Body of pancreas (tissue), 4 donors: Measurements from ENCODE around the gene FNDC5. TPM values are rescaled to one million over a fixed set of nuclear protein-coding genes. Genes with fewer than 3 reads are reported as not detected.
A peak's percentile ranks its signal among the peaks of the same experiment; 100 is the strongest.

Experiments
- ATAC-seq: fragments of 150-250 bp; one replicate; pipeline ENCODE4 v1.9.1; 2016
- DNase-seq, 4 donors: peaks; one replicate each; pipeline ENCODE4 v3.0.0-alpha.2; 2019
- H3K27ac ChIP-seq, 4 donors: fragments of 200-600 bp; sonication (generic); 1 replicate in 3 of 4; 2 replicates in 1 of 4; pipeline versions ENCODE4 v1.5.1 to v1.6.1; 2016 to 2019; ENCODE audit warnings: mild to moderate bottlenecking in 1 of 4, mixed read lengths in 1 of 4, moderate library complexity in 1 of 4
- H3K27me3 ChIP-seq, 2 donors: fragments of 200-600 bp; sonication (generic); one replicate each; pipeline ENCODE4 v1.6.0; 2016; ENCODE audit warnings: mild to moderate bottlenecking in 1 of 2
- H3K36me3 ChIP-seq, 2 donors: fragments of 200-600 bp; sonication (generic); replicated peaks in 1 of 2; 2 replicates each; pipeline ENCODE4 v1.5.1; 2016; ENCODE audit warnings: low read depth in 2 of 2; ENCODE audit not compliant: insufficient read depth in 1 of 2
- H3K4me1 ChIP-seq: fragments of 200-600 bp; sonication (generic); one replicate; pipeline ENCODE4 v1.6.0; 2016
- H3K4me3 ChIP-seq, 2 donors: fragments of 200-600 bp; sonication (generic); 1 replicate in 1 of 2; 2 replicates in 1 of 2; pipeline ENCODE4 v1.5.1; 2016 to 2019
- H3K9me3 ChIP-seq, 3 donors: fragments of 200-600 bp; sonication (generic); 1 replicate in 2 of 3; 2 replicates in 1 of 3; pipeline ENCODE4 v1.5.1; 2016
- CTCF ChIP-seq, 7 experiments: fragments of 450-650 bp in 4 of 7; fragments of 200-600 bp in 3 of 7; sonication (generic) in 3 of 7; IDR thresholded peaks; one replicate each; pipeline ENCODE4 v1.5.1; 2016 to 2019; ENCODE audit warnings: antibody characterized with exemption in 7 of 7
- POLR2A ChIP-seq, 3 donors: fragments of 450-650 bp; IDR thresholded peaks; one replicate each; pipeline ENCODE4 v1.6.1; 2016; ENCODE audit warnings: antibody characterized with exemption in 3 of 3, mild to moderate bottlenecking in 2 of 3
- WGBS, 2 donors: methylation state at CpG; one replicate each; pipeline ENCODE4 v1.1.5; 2017; 5-methylcytosine and 5-hydroxymethylcytosine counted together
- intact Hi-C: fragments of 100-400 bp; cut with DNase I; formaldehyde crosslinking; loops from one replicate; pipeline ENCODE4 v1.15.1; 2023
- total RNA-seq, 2 donors: library from RNA; depleted of rRNA; stranded (reverse); fragments of >200 nt; gene quantifications; one replicate each; pipeline ENCODE4 v1.1.0, GENCODE V29; 2016

FNDC5 gene
- total RNA-seq, 2 donors from 2014 or later, result not detected

GRCh38 chr1:32888677-32889420, 18.1 kb upstream of the FNDC5 start:
- Histone ChIP-seq H3K36me3 (no peaks in the 10 kb centered on the region), H3K4me3 (no peak overlapping the region), H3K27ac (no peak overlapping the region), H3K27me3 (peaks cover 0 to 14% of the 10 kb centered on the region in 2 donors), H3K9me3 (no peaks in the 10 kb centered on the region), H3K4me1 (peaks cover 24% of the 10 kb centered on the region)
- TF ChIP-seq CTCF (IDR thresholded peaks at IDR 0.05) (no peak), POLR2A (IDR thresholded peaks at IDR 0.05) (no peak)
- intact Hi-C loops, result no loop called here
- no peak for DNase-seq
- no peak for ATAC-seq
- 82 to 84% methylated on average over 22 of the region's 24 CpGs for WGBS, 2 donors

- H3K9me3 ChIP-seq, result no peaks in the 10 kb centered on the region
- DNase-seq (no peak), ATAC-seq (no peak)
- no peaks in the 10 kb centered on the region for H3K36me3 ChIP-seq
- WGBS, 2 donors, result 32 to 49% methylated on average over 3 of the region's 3 CpGs
- intact Hi-C loops, result no loop called here
- no peak for TF ChIP-seq POLR2A (IDR thresholded peaks at IDR 0.05)
- H3K4me1 ChIP-seq, result peaks cover 16% of the 10 kb centered on the region
- H3K27me3 ChIP-seq, result peaks cover 0 to 14% of the 10 kb centered on the region in 2 donors
- H3K27ac ChIP-seq, result no peak overlapping the region
- no peak overlapping the region for H3K4me3 ChIP-seq
Measured at GRCh38 chr1:32888134-32888533, 17.4 kb upstream of the FNDC5 start.

GRCh38 chr1:32887623-32888022, 16.9 kb upstream of the FNDC5 start:
- TF ChIP-seq POLR2A (IDR thresholded peaks at IDR 0.05), result no peak
- TF ChIP-seq CTCF (IDR thresholded peaks at IDR 0.05), result no peak
- Histone ChIP-seq H3K27ac (no peak overlapping the region), H3K4me3 (no peak overlapping the region), H3K36me3 (no peaks in the 10 kb centered on the region), H3K27me3 (peaks cover 0 to 14% of the 10 kb centered on the region in 2 donors), H3K9me3 (no peaks in the 10 kb centered on the region), H3K4me1 (peaks cover 11% of the 10 kb centered on the region)
- DNase-seq, result no peak
- ATAC-seq, result no peak
- intact Hi-C loops, result no loop called here
- 61 to 67% methylated on average over 12 of the region's 12 CpGs for WGBS, 2 donors

GRCh38 chr1:32886828-32887414, 16.2 kb upstream of the FNDC5 start:
- H3K9me3 ChIP-seq, result no peaks in the 10 kb centered on the region
- H3K27me3 ChIP-seq, result peaks cover 0 to 14% of the 10 kb centered on the region in 2 donors
- H3K27ac ChIP-seq, result no peak overlapping the region
- DNase-seq (no peak), ATAC-seq (no peak)
- no peak overlapping the region for H3K4me3 ChIP-seq
- peaks cover 14% of the 10 kb centered on the region for H3K4me1 ChIP-seq
- H3K36me3 ChIP-seq, result no peaks in the 10 kb centered on the region
- 30 to 40% methylated on average over 18 to 19 of the region's 19 CpGs for WGBS, 2 donors
- intact Hi-C loops, result no loop called here
- TF ChIP-seq CTCF (IDR thresholded peaks at IDR 0.05), result no peak

- no peak within 1 kb of the TSS for H3K4me3 ChIP-seq
- ATAC-seq (peak; percentile 76), DNase-seq (peak; percentile 63 to 78 (median 66))
- peaks cover 21% of the 10 kb centered on the region for H3K4me1 ChIP-seq
- H3K9me3 ChIP-seq, result no peaks in the 10 kb centered on the region
- H3K27me3 ChIP-seq, result peaks cover 0 to 14% of the 10 kb centered on the region in 2 donors
- intact Hi-C loops, result no loop called here
- no peak for TF ChIP-seq POLR2A (IDR thresholded peaks at IDR 0.05)
- TF ChIP-seq CTCF (IDR thresholded peaks at IDR 0.05), result peak; percentile 29 to 60 (median 47)
- H3K27ac ChIP-seq, result no peak within 1 kb of the TSS
- WGBS, 2 donors, result 0 to 2% methylated on average over 7 to 50 of the region's 79 CpGs
- H3K36me3 ChIP-seq, result no peaks in the 10 kb centered on the region
Measured at GRCh38 chr1:32886004-32886827, 15.5 kb upstream of the FNDC5 start, which contains the start of gene HPCA. HPCA (plus strand) TSS chr1:32886491; CDS start chr1:32888899, 2,408 bp downstream.
